NCI-H2171 (cell line): ENCODE data around the gene OGFR.

Experiments
- DNase-seq: peaks from one replicate; lab custom pipeline; 2025; lab: John Stamatoyannopoulos, UW

OGFR gene

GRCh38 chr20:62860924-62861691, 56.5 kb downstream of the OGFR start:
- peak; percentile 58 for DNase-seq

GRCh38 chr20:62861726-62862336, 57.2 kb downstream of the OGFR start, which contains the start of gene TCFL5:
TCFL5 (minus strand) TSS chr20:62861822; CDS start chr20:62861670, 152 bp downstream.
- DNase-seq, result peak; percentile 98
